ENCODE data around the gene NKD1. TPM values are rescaled to one million over a fixed set of nuclear protein-coding genes. Genes with fewer than 3 reads are reported as not detected.

The NKD1 gene
- total RNA-seq, 1 donor from 2014 or later: 1.5 TPM

- ChIA-PET POLR2A (no interaction called here), CTCF (no interaction called here)
- no peak overlapping the region for H3K4me3 Mint-ChIP-seq
- peaks cover 10% of the 10 kb centered on the region for H3K4me1 Mint-ChIP-seq
- no peaks in the 10 kb centered on the region for H3K9me3 Mint-ChIP-seq
- H3K27me3 Mint-ChIP-seq: no peaks in the 10 kb centered on the region
- DNase-seq (no peak), ATAC-seq (ENCODE audit: low read depth) (no peak)
- no peak for TF ChIP-seq CTCF (IDR thresholded peaks at IDR 0.05)
- intact Hi-C loops (cut with micrococcal nuclease): no loop called here
- no peaks in the 10 kb centered on the region for H3K36me3 Mint-ChIP-seq (ENCODE audit: low read depth)
- no peak overlapping the region for H3K27ac Mint-ChIP-seq
Measured at GRCh38 chr16:50624449-50624970, 76.3 kb downstream of the NKD1 start.

GRCh38 chr16:50625374-50625773, 77.2 kb downstream of the NKD1 start:
- intact Hi-C loops (cut with micrococcal nuclease): loop anchor here (5.0 kb wide), 1 partner anchor 38 kb away; no protein-coding TSS in a partner anchor
- H3K27ac Mint-ChIP-seq: no peak overlapping the region
- no peaks in the 10 kb centered on the region for H3K9me3 Mint-ChIP-seq
- no peaks in the 10 kb centered on the region for H3K36me3 Mint-ChIP-seq (ENCODE audit: low read depth)
- ATAC-seq (ENCODE audit: low read depth) (no peak), DNase-seq (no peak)
- no peak overlapping the region for H3K4me3 Mint-ChIP-seq
- no peak for TF ChIP-seq CTCF (IDR thresholded peaks at IDR 0.05)
- ChIA-PET POLR2A (no interaction called here), CTCF (no interaction called here)
- peaks cover 10% of the 10 kb centered on the region for H3K4me1 Mint-ChIP-seq
- H3K27me3 Mint-ChIP-seq: no peaks in the 10 kb centered on the region

GRCh38 chr16:50626868-50627267, 78.7 kb downstream of the NKD1 start:
- DNase-seq (no peak), ATAC-seq (ENCODE audit: low read depth) (no peak)
- ChIA-PET POLR2A (no interaction called here), CTCF (interaction anchor here (1.2 to 1.5 kb wide), 3 partner anchors 38 to 179 kb away, joined by 4 to 9 read pairs (median 4); no protein-coding TSS in a partner anchor)
- H3K9me3 Mint-ChIP-seq: no peaks in the 10 kb centered on the region
- intact Hi-C loops (cut with micrococcal nuclease): loop anchor here (1.0 to 5.0 kb wide), 2 partner anchors 40 to 79 kb away; partner anchors contain the start of gene NKD1
- H3K4me1 Mint-ChIP-seq: peaks cover 10% of the 10 kb centered on the region
- no peaks in the 10 kb centered on the region for H3K27me3 Mint-ChIP-seq
- no peak for TF ChIP-seq CTCF (IDR thresholded peaks at IDR 0.05)
- H3K36me3 Mint-ChIP-seq (ENCODE audit: low read depth): no peaks in the 10 kb centered on the region
- no peak overlapping the region for H3K4me3 Mint-ChIP-seq
- H3K27ac Mint-ChIP-seq: no peak overlapping the region

- peak; percentile 62 for ATAC-seq (ENCODE audit: low read depth)
- CTCF ChIA-PET: interaction anchor here (0.7 to 1.5 kb wide), 4 partner anchors 38 to 179 kb away, joined by 4 to 9 read pairs (median 4); no protein-coding TSS in a partner anchor
- TF ChIP-seq CTCF (IDR thresholded peaks at IDR 0.05): no peak
- no peak overlapping the region for H3K27ac Mint-ChIP-seq
- H3K4me3 Mint-ChIP-seq: peak overlapping the region; percentile 35
- no peaks in the 10 kb centered on the region for H3K27me3 Mint-ChIP-seq
- POLR2A ChIA-PET: no interaction called here
- peaks cover 10% of the 10 kb centered on the region for H3K4me1 Mint-ChIP-seq
- no peaks in the 10 kb centered on the region for H3K9me3 Mint-ChIP-seq
- no peak for DNase-seq
- intact Hi-C loops (cut with micrococcal nuclease): loop anchor here (1.0 to 5.0 kb wide), 2 partner anchors 40 to 79 kb away; partner anchors contain the start of gene NKD1
- H3K36me3 Mint-ChIP-seq (ENCODE audit: low read depth): no peaks in the 10 kb centered on the region
Measured at GRCh38 chr16:50627419-50627818, 79.2 kb downstream of the NKD1 start.

- ChIA-PET POLR2A (no interaction called here), CTCF (interaction anchor here (0.7 to 1.5 kb wide), 4 partner anchors 37 to 178 kb away, joined by 4 to 9 read pairs (median 4); no protein-coding TSS in a partner anchor)
- intact Hi-C loops (cut with micrococcal nuclease): loop anchor here (5.0 kb wide), 1 partner anchor 41 kb away; no protein-coding TSS in a partner anchor
Measured at GRCh38 chr16:50628156-50628802, 80.1 kb downstream of the NKD1 start.

More at GRCh38 chr16:50628156-50628802, 80.1 kb downstream of the NKD1 start:
- DNase-seq (no peak), ATAC-seq (ENCODE audit: low read depth) (no peak)
- H3K4me3 Mint-ChIP-seq: no peak overlapping the region
- no peaks in the 10 kb centered on the region for H3K27me3 Mint-ChIP-seq
- no peaks in the 10 kb centered on the region for H3K36me3 Mint-ChIP-seq (ENCODE audit: low read depth)
- H3K4me1 Mint-ChIP-seq: peaks cover 10% of the 10 kb centered on the region
- TF ChIP-seq CTCF (IDR thresholded peaks at IDR 0.05): no peak
- no peak overlapping the region for H3K27ac Mint-ChIP-seq
- H3K9me3 Mint-ChIP-seq: no peaks in the 10 kb centered on the region
